ENCODE data around the gene FAM9A.
"Not testable (repeated sequence)": the region's sequence is repeated elsewhere in the genome, so short reads cannot be mapped to it uniquely, and the experiment has no call there.

Gene FAM9A

DNA sequence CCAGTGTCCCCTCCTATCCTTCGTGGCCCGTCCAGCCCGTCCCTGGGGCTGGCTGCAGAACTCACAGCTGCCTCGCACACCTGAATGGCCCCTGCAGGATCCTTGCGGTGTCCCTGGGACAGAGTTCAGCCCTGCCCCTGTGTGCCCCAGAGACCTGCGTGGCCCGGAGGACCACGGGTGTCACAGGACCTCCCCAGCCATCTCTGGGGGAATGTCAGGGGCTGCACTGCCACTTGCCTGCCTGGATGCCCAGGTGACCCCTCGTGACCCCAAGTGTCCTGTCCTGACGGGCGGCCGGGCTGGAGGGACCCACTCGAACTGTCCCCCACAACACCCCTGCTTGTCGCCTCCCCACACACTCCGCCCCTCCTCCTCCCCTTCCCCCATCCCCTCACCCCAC is 832 bp downstream of the FAM9A start:
- DNase-seq: not testable (repeated sequence)

DNA sequence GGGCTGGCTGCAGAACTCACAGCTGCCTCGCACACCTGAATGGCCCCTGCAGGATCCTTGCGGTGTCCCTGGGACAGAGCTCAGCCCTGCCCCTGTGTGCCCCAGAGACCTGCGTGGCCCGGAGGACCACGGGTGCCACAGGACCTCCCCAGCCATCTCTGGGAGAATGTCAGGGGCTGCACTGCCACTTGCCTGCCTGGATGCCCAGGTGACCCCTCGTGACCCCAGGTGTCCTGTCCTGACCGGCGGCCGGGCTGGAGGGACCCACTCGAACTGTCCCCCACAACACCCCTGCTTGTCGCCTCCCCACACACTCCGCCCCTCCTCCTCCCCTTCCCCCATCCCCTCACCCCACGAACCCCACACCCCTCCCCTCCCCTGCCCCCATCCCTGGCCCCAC is 1.9 kb downstream of the FAM9A start:
- not testable (repeated sequence) for DNase-seq

- DNase-seq: not testable (repeated sequence)
These were observed 2.5 kb downstream of the FAM9A start for GRCh38 chrX:8798702-8799101.

DNA sequence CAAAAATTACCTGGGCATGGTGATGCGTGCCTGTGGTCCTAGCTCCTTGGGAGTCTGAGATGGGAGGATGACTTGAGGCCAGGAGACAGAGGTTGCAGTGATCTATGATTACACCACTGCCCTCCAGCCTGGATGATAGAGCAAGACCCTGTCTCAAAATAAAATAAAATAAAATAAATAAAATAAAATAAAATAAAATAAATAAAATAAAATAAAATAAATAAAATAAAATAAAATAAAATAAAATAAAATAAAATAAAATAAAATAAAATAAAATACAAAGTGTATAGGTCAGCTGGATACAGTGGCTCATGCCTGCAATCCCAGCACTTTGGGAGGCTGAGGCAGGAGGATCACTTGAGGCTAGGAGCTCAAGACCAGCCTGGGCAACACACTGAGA is 14.1 kb downstream of the FAM9A start:
- DNase-seq: not testable (repeated sequence)

DNA sequence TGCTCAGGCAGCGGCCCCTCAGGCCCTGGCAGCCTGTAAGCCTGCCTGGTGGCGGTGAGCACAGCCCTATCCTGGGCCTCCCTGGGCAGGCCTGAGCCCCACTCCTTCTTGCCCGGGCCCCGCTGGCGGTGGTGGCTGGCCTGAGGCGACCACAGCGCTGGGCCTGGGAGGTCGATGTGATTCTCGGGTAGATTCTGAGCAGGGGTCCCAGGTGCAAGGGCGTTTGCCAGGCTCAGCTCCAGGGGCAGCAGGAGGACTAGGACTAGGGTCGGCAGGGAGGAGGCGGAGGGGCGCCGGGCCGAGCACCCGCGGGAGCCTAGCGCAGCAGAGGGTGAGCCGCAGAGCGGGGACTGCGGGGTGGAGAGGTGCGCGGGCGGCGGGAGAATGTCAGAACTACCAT is 17.0 kb downstream of the FAM9A start:
- no peak for DNase-seq

GRCh38 chrX:8783714-8784098 is 17.5 kb downstream of the FAM9A start:
- DNase-seq: no peak

DNA sequence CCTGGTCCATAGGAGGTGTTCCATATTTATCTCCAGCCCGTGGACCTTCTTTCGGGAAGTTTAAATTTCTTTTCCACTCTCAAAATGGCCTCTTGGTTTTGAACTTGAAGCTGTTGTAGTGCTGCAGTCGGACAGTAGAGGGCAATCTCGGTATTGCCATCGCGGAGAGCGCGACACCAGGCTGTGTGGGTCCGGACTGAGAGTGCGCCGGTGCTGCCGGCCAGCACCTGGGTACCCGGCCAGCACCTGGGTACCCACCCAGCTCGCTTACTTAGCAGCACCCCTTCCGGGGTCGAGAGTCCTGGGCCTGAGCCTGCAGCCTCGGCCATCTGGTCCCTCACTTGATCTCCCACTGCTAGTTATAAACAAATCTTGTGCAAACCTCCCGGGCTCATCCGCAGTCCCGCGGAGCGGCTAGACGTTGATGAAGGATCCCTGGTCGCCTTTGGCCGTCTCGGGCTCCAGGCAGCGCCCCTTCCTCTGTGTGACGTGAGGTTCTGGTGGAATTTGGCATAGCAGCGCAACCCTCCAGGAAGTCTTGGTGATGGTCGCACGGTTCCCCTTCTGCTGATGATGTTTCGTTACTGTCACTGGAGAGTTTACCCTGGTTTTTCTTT is 18.0 kb downstream of the FAM9A start:
- peak; percentile 31 for DNase-seq

GRCh38 chrX:8782595-8782994 is 18.6 kb downstream of the FAM9A start:
- no peak for DNase-seq

- not testable (repeated sequence) for DNase-seq
These were observed 19.3 kb downstream of the FAM9A start for GRCh38 chrX:8781921-8782320.

- DNase-seq: no peak
These were observed 28.1 kb downstream of the FAM9A start for GRCh38 chrX:8773117-8773516.

DNA sequence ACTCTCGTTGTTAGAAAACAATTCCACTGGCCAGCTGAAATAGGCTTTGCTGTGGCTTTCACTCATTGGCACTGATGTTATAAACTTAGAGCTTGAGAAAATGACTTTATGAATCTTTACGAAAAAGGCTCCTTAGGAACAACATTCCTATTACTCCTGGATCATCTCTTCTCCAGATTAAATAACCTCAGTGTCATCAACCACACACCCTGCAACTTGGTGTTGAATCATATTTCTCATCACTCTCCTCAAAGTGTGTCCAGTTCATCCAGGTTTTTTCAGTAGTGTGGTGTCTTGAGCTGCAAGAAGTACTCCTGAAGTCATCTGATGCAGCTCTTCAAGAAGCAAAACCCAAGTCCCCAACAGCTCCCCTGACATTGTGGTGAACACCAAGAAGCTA is 41.2 kb downstream of the FAM9A start:
- DNase-seq: no peak

DNA sequence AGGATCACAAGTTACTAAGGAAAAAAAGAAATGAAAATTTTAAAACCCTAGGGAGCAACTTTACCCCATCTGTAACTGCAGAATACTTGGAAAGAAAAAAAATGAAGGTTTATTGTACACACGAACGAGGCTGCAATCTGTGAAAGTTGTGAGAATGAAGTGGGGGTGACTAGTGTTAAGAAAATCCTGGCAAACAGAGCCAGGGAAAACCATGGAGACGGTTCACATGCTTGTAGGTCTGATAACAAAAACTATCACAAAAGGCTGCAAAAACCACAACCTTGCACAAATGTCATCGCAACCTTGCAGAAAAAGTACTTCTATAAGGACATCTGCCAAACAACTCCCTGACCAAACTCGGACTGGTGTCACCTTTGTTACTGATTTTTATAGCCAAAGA is 42.5 kb downstream of the FAM9A start:
- DNase-seq: not testable (repeated sequence)

DNA sequence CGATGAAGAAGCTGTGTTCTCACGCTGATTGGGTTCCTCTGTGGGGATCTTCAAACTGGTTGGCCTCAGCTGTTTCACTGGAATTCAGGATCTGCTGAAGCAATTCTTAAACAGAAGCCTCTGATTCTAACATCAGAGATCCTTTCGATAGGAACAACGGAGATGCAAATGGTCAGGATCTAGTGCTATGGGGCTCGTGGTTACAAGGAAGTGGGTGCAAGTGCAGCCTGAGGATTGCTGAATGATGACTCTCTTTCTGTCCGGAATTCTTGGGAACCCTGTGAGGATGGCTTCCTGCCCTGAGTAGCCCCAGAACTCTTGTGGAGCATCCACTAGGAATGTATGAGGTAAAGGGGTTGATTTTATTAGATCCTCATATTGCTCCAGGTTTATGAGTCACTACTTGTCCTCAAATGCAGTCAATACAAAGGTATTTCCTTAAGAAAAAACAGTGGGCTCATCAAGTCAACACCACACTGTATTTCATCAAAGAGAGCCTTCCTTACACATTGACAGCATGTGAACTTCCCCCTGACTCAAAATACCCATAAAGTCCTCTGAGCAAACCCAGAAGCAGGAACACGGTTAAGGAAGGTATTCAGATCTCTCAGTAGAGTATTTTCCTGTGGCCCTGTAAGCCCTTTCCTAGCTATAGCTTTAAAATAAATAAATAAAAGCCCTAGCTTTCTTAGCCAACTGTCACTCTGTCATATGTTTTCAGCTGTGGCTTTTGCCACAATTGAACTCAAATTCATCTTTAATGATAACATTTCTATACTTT is 43.4 kb downstream of the FAM9A start:
- DNase-seq: not testable (repeated sequence)

- DNase-seq: no peak
These were observed 45.4 kb downstream of the FAM9A start for GRCh38 chrX:8755813-8756212.

DNA sequence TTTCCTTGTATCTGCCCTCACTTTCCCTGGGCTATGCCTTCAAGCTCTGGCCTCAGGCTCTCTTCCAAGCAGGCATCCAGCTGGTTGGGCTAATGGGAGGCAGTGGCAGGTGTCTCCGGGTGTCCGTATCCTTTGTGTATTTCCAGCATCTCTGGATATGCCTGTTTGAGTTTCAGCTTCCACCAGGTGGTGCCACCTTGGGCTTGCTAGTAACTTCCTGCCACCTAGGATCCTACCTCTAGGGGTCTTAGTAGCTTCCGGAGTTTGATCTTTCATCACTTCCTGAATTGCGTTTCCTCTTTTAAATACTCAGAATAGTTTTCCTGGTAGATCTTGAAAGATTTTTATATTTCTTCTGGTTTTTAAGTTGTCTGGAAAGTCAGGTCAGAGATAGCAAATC is 46.1 kb downstream of the FAM9A start:
- DNase-seq: no peak

DNA sequence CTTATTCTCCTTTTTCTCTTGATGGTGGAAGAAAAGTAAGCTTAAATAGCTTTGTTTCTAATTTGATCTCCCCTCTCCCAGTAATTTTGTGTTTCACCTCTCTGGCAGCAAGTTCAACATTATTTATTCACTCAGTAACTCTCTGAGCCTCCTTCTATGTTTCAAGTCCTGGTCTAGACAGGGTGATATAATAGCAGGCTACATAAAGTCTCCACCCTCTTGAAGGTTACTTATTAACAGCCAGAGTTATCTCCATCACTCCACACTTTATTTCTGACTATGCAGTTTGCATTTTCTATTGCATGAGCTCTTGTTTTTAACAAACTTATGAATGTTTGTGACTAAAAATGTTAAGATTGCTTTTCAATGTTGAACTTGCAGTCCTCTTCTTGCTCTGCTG is 51.5 kb downstream of the FAM9A start:
- no peak for DNase-seq

- DNase-seq: no peak
These were observed 52.3 kb downstream of the FAM9A start for GRCh38 chrX:8748855-8749254.

DNA sequence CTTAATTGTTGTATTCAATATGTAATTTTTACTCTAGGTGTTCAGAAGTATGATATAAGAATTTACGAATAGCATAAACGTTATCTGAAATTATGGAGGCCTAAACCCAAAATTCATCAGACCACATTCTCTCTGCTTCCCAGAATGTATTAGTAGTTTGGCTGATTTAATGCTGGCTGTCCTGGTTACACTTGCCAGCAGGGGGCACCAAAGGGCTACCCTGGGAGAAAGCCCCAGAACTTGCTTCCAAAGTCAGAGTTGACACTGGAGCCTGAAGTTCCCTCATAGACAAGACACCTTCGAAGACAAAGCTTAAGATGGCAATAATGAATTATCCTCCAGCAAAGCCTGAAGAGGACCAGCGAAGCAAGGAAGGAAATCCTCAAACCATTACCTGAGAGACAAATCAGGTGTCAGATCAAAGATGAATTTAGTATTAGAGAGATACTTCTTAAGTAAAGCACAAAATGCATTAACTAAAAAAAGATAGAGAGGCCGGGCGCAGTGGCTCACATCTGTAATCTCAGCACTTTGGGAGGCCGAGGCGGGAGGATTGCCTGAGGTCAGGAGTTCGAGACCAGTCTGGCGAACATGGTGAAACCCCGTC is 58.0 kb downstream of the FAM9A start:
- DNase-seq: peak; percentile 65

GRCh38 chrX:8741981-8742380 is 59.2 kb downstream of the FAM9A start:
- DNase-seq: no peak
